CD4-positive, alpha-beta T cell treated with Interleukin-10 for 1 hour (primary cell): ENCODE results near the gene DDX11.
A peak's percentile ranks its signal among the peaks of the same experiment; 100 is the strongest.
"Not testable (repeated sequence)": the region's sequence is repeated elsewhere in the genome, so short reads cannot be mapped to it uniquely, and the experiment has no call there.

Experiments
- DNase-seq: peaks from one replicate; pipeline ENCODE4 v3.0.0-alpha.2; 2020

DDX11 gene

DNA sequence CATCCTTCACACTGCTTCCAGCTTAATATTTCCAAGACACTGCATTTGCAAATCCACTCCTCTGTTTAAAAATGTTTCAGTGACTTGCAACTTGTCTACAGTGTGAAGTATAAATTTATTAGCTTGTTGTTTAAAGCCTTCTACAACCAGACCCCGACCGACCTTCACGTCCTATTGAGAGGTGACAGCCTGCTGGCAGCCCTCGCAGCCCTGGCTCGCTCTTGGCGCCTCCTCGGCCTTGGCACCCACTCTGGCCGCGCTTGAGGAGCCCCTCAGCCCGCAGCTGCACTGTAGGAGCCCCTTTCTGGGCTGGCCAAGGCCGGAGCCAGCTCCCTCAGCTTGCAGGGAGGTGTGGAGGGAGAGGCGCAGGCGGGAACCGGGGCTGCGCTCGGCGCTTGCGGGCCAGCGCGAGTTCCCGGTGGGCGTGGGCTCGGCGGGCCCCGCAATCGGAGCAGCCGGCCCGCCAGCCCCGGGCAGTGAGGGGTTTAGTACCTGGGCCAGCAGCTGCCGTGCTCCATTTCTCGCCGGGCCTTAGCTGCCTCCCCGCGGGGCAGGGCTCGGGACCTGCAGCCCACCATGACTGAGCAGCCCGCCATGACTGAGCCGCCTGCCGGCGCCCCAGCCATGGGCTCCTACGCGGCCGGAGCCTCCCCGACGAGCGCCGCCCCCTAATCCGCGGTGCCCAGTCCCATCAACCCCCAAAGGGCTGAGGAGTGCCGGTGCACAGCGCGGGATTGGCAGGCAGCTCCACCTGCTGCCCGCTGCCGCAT is 2.5 kb upstream of the DDX11 start:
- not testable (repeated sequence) for DNase-seq

DNA sequence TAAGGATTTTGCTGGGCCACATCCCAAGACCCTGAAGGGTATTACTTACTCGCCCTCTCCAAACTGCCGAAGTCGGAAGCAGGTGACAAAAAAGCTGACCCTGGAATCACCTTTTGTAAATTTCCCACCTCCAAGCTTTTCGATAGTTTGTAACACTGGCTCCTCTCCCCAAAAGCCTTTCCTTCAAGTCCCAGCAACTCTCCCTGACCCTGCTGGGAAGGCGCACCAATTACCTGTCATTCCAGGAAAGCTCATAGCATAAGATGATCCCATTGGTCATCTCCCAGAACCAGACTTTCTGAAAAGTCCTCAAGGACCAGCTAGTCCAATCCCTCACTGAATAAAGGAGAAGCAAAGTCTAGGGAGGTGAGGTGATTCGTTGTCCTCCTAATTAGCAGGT is 698 bp upstream of the DDX11 start:
- DNase-seq = peak; percentile 1

DNA sequence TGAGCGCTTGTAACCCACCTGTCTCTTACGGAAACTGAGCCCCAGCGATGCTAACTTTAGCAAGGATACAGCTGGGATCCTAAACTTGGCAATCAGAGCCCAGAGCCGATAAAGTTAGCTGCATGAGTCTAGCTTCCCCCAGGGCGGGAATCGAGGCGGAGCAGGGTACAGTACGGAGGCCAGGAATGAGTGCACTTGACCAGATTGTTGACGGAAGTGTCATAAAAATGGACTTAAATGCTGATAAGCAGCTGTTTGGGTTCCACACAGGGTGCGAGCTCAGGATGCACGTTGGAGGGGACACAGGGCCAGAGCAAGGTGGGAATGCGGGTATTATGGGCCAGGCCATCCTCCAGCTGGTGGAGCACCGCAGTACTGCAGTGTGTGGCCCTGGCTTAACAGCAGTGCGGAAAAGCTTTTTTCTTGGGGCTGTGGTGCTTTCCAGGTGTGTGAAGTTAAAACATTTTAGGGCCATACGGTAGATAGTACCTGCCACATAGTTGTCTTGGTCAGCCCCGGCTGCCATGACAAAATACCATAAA is 744 bp downstream of the DDX11 start:
- DNase-seq = peak; percentile 42

DNA sequence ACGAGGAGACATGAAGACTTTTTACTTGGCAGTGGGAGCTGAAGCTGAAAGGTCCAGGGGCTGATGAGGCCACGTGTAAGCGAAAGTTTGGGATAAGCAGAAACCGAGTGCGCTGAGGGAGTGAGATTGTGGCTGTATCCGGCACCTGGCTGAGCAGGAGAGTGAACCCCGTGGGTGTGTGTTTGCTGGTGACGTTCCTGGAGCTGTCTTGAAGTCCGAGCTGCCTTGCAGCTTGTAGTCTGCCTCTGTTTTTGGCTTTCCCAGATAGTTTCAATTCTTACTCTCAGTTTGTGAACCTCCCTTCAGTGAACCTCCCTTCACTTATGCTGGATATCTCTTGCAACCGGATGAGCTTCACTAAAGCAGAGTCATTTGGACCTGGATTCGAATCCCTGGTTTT is 2.5 kb downstream of the DDX11 start:
- not testable (repeated sequence) for DNase-seq

DNA sequence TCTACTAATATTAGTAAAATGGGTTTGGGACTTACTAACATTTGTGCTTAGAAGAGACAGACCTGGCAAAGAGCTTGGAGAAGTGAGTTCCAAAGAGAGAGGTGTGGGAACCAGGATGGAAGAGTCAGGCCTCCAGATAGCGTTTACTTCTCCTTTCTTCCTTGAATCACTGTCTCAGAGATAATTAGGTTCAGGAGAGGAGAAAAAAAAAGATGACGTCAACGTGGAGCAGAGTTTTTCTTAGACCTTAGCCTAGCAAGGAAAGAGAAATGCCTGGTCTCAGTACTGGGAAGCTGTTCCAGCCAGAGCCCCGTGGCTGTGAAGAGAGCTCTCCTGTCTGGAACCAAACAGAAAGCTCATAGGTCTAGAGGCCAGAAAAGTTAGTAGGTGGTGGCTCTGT is 3.4 kb downstream of the DDX11 start:
- not testable (repeated sequence) for DNase-seq

DNA sequence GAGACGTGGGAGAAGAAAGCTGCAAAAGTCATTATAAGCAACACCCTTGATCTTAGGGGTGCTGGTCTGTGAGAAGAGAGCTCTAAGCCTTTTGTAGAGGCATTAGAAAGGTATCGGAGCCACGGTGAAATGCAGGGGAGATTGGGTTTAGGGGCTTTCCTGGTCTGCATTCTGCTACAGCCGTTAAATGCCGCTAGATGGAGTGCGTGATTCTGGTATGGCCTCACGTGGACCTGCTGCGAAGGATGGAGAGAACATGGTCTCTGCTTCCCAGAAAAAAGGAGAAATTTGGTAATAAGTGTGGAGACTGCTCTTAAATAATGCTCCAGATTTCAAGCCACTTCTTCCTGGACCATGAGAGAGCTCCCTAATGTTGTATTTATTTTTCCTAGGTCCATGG is 4.3 kb downstream of the DDX11 start:
- not testable (repeated sequence) for DNase-seq

DNA sequence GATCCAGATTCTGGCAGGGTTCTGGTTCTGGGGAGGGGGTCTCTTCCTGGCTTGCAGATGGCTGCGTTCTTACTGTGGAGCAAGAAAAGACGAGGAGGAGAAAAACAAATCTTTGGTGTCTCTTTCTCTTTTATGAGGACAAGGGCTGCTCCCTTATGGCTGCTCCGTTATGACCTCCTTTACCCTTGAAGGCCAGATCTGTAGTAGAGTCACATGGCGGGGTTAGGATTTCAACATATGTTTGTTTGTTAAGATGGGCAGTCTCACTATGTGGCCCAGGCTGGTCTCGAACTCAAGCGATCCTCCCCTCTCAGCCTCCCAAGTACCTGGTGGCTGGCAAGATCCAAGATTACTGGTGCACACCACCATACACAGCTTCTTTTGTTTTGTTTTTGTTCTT is 5.8 kb downstream of the DDX11 start:
- not testable (repeated sequence) for DNase-seq

DNA sequence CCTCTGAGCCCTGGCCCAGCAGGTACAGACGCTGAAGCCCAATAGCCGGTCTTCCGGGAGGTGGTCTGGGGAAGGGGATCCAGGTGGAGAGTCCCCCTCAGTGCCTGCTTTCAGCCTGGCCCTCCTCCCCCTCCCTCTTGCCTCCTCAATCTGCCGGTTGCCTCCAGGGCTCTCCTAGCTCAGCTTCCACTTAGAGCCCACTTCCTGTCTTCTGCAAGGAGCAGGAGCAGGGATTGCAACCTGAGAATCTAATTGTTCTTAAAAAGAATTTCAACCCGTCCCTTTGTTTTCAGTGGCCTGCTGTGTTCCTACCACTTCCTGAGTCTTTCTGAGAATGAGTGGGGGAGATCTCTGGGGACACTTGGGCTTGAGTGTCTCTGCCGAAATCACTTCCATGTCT is 6.6 kb downstream of the DDX11 start:
- not testable (repeated sequence) for DNase-seq

DNA sequence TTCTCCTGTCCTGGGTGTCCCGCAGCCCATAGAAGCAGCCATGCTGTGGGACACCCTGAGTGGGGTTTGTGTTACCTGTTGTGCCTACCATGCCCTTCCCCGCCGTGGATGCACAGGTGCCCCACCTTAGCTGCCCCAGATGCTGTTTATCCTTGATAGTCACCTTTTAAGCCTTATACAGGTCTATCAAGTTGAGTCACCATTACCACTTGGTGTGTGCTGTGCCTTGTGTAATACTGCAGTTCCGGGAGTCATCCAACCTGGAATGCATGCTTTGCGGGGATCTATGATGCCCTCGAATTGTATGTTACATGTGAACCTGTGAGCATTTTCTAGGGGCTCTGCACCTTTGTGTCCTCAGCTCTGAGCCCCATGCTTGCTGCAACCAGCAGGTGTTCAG is 7.6 kb downstream of the DDX11 start:
- not testable (repeated sequence) for DNase-seq

DNA sequence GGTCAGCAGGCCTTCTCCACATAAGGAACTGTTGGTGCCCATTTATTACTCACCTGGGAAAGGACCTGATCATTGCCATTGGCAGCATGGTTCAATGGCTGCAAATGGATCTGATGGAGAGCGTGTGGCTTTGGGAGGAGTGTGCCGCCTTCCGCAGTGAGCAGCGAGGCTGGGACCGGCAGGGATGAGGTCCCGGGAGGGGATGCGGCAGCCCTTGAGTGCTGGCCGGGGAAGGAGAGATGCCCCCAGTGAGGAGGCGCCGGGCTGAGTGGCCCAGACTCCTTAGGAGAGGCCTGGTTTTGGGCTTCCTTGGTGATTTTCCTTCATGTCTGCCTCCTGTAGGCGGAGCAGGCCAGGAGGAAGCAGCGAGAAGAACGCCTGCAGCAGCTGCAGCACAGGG is 10.6 kb downstream of the DDX11 start:
- DNase-seq = not testable (repeated sequence)

DNA sequence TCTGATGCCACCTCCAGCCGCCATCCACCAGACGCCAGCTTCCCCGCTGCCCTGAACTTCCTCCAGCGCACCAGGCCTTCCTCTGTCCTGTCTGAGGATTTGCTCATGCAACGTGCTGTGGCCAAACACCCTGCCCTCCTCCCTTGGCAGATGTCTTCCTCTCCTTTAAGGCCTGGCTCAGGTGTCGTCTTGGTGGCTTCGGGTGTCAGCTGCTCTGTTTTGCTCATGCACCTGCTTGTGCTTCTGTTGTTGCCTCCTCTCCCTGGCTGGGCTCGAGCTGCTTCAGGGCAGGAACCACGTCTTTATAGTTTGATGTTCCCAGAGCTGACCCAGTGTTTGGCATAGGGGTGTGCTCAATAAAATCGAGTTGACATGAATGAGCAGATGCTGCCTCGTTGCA is 12.4 kb downstream of the DDX11 start:
- not testable (repeated sequence) for DNase-seq

DNA sequence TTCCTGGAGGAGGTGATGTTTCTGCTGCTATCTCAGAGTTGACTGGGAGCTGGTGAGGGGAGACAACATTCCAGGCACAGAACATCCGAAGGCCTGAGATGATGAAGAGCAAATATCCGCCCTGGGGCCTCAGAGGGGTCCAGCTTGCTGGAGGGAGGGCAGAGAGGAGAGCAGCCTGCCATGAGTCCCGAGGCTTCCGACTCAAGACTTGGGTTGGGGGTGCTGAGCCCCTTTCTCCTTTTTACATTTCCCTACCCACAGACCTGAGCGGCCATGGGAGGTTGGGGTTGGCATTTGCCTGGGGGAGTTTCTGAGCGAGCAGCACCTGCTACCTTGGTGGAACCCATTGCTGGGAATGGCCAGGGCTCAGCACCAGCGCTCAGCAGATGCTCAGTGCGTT is 13.8 kb downstream of the DDX11 start:
- not testable (repeated sequence) for DNase-seq

DNA sequence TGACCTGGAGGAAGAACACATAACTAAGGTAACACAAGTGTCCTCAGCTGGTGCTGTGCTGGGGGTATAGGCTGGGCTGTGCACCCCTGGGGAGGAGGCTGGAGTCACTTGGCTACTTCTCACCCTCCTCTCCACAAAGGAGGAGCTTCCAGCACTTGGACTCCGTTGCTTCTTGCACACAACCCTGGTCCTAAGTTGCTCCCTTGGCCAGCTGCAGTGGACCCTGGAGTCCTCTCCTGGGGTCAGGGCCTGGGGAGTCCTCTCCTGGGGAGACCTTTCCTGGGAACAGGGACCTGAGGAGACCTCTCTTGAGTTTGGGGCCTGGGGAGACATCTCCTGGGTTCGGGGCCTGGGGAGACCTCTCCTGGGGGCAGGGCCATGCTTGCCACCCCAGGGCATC is 14.3 kb downstream of the DDX11 start:
- not testable (repeated sequence) for DNase-seq

DNA sequence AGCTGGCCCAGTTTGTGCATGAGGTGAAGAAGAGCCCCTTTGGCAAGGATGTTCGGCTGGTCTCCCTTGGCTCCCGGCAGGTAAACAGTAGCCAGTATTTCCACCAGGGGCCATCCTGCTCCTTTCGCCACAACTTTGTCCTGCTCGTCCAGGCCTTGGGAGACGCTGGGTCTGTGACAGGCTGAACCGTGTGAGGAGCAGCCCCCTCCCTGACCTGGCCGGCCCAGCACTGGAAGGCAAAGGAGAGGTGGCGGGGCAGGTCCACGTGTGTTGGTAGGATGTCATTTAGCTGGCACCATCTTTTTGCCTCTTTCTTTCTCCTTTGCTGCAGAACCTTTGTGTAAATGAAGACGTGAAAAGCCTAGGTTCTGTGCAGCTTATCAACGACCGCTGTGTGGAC is 15.4 kb downstream of the DDX11 start:
- no peak for DNase-seq

DNA sequence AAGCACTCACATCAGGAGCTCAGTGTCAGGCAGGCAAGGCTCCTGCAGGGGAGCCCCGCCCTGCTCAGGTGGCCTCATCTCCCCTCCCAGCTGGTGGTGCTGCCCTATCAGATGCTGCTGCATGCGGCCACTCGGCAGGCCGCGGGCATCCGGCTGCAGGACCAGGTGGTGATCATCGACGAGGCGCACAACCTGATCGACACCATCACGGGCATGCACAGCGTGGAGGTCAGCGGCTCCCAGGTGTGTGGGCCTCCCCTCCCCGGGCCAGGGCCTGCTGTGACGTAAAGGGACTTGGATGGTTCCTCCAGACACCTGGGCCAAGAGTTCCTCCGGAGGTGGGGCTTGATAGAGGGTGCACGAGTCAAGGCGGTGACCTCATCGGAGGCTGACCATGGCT is 18.0 kb downstream of the DDX11 start:
- DNase-seq = not testable (repeated sequence)

DNA sequence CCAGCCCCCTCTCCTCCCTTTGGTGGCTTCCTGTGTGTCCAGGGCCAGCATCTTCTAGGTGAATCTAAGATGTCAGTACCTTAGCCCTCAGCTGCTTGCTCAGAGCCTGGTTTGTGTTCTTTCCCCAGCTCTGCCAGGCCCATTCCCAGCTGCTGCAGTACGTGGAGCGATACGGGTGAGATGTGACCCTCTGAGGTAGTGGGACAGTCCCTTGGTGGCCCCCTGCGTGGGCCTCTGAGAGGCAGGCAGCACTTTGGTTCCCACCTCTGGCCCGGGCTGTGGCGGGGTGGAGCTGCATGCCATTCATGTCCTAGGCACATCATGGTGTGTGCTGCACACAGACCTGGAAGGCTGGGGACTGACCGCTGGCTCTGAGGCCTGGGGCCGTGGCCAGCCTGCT is 19.1 kb downstream of the DDX11 start:
- not testable (repeated sequence) for DNase-seq

DNA sequence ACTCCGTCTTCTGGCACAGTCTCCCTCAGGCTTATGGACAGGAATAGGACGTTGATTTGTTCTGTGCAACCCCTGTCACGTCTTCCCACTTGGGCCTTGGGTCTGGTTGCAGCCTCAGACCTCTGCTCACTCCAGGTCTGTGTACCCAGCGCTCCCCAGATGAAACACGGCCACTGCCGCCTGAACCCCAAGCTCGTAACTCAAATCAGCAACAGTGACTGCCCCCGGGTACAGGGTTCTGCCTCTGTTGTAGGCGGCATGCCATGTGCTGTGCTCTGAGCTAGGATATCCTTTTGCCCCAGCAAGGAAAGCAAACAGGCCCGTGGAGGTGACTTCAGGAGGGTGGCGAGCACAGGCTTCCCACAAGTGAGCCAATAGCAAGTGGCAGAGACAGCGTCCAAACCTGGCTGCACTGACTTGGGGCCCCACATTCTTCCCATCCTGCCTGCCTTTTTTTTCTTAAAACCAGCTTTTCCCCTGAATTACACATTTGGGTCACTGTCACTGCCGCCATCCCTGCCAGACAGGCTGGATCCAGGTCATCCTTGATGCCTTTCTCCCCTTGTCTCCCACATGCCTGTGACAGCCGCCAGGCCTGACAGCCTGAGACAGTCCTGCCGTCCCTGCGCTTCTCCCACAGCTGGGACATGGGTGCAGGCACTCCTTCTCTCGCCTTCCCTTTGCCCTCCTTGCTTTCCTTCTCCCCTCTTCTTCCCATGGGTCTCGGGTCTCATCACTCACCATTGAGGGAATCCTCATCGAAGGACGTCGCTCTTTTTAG is 21.6 kb downstream of the DDX11 start:
- not testable (repeated sequence) for DNase-seq

DNA sequence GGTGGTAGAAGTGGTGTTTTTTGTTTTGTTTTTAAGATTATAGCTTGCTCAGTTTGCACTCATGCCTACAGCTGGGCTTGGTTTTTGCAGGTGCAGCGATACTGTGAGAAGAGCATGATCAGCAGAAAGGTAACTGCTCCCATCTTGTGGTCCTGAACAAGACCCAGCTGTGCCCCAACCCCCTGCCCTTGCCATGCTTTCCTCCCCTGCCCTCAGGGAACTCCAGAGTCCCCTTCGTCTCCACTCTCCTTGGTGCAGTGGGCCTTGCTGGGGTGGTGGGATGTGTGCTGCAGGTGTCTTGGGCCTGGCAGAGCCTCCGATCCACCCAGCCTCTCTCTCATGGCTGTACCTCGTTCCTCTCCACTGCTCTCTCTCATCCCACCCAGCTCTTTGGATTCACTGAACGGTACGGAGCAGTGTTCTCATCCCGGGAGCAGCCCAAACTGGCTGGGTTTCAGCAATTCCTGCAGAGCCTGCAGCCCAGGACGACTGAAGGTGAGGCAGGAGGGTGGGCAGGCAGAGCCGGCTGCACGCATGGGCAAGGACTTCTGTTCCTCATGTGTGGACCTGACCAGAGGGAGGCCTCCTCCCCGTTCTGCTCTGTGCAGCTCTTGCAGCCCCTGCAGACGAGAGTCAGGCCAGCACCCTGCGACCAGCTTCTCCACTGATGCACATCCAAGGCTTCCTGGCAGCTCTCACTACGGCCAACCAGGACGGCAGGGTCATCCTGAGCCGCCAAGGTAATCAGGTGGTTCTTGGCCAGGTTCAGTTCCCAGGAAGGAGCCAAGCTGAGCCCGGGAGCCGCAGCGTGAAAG is 22.8 kb downstream of the DDX11 start:
- DNase-seq = not testable (repeated sequence)

DNA sequence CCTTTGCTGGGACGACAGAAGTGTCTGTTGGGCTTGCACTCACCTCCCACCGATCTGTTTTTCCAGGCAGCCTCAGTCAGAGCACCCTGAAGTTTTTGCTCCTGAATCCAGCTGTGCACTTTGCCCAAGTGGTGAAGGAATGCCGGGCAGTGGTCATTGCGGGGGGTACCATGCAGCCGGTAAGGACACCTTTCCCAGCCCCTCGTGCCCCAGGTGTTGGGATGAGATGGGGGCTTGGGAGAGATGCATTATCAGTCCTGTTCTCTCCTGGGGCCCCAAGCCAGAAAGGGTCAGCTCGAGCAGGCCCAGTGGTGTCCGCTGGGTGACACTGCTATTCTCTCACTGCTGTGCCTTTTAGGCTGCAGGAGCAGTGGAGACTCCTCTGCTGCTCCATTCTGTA is 24.2 kb downstream of the DDX11 start:
- DNase-seq = not testable (repeated sequence)

DNA sequence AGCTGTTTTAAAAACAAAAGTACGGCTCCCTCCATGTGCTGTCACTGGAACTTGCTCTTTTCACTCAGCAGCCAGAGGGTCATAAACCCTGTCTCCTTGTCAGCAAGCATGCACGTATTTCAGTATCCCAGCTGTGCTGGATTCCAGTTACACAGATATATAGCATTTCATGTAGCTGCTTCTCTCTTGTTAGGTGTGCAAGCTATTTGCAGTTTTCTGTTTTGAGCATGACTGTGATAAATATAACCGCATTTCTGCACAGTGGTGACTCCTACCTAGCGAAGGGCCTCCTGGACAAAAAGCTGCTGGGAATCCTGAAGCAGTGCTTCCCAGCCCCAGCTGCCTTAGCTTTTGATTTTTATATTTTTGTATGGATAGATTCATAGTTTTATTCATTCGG is 24.7 kb downstream of the DDX11 start:
- DNase-seq = not testable (repeated sequence)

DNA sequence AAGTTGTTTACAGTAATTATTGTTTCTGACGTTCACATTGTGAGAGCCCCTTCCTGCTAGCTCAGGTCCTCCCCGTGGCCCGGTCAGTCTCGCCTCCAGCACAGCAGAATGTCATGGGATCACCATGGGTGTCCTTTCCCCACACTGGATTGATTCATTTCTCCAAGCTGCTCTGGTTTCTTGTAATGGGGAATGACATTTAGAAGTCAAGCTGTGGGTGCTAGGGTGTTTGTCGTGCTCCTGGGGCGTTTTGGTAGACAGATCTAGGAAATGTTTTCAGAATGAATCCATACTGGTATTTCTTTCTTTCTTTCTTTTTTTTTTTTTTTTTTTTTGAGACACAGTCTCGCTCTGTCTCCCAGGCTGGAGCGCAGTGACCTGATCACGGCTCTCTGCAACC is 25.1 kb downstream of the DDX11 start:
- not testable (repeated sequence) for DNase-seq

DNA sequence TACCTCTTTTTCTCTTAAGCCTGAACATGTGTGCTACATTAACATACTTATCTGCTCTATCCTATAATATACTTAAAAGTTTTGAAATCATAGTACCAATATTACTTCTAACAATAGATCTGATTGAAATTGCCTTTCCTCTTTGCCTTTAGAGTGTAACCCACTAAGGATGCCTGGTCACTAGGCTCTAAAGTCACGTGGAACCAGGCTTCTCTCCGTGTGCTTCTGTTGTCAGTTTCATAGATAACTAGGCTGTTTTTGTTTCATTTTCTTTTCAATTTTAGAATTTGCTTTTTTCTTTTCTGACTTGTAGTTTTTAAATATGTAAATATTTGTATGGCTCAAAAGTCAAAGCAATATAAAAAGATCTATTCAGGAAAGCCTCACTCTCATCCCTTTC is 25.8 kb downstream of the DDX11 start:
- not testable (repeated sequence) for DNase-seq
